Chondrocyte (in vitro differentiated cells): ENCODE data around the gene ANKRD11. TPM values are rescaled to one million over a fixed set of nuclear protein-coding genes. Genes with fewer than 3 reads are reported as not detected.

Source experiments
- DNase-seq: peaks from one replicate; pipeline ENCODE4 v3.0.0; 2021; ENCODE audit warnings: mixed read lengths, low spot score
- H3K27ac Mint-ChIP-seq: one replicate; pipeline ENCODE4 v1.8.0; 2021; ENCODE audit warnings: mild to moderate bottlenecking, moderate library complexity, mixed read lengths; ENCODE audit not compliant: unreplicated experiment
- H3K27me3 Mint-ChIP-seq: 2 replicates; pipeline ENCODE4 v1.8.0; 2021; ENCODE audit warnings: low read depth, mixed read lengths
- H3K36me3 Mint-ChIP-seq: 2 replicates; pipeline ENCODE4 v1.8.0; 2021; ENCODE audit warnings: low read depth, mixed read lengths
- H3K4me1 Mint-ChIP-seq: 2 replicates; pipeline ENCODE4 v1.8.0; 2021; ENCODE audit warnings: low read depth, mild to moderate bottlenecking, mixed read lengths
- H3K4me3 Mint-ChIP-seq: one replicate; pipeline ENCODE4 v1.8.0; 2021; ENCODE audit warnings: mild to moderate bottlenecking, moderate library complexity, mixed read lengths; ENCODE audit not compliant: unreplicated experiment
- H3K9me3 Mint-ChIP-seq: 2 replicates; pipeline ENCODE4 v1.8.0; 2021; ENCODE audit warnings: low read depth, mixed read lengths
- total RNA-seq: library from RNA; stranded (reverse); gene quantifications from 3 replicates; pipeline ENCODE4 v1.2.1, GENCODE V29; 2021
- TF ChIP-seq, protein P1 (sequence below): fragments of 200-600 bp; sonication (generic); IDR thresholded peaks from 2 replicates; pipeline ENCODE4 v1.5.0; 2021; ENCODE audit warnings: antibody characterized with exemption, mild to moderate bottlenecking, moderate library complexity

ANKRD11 gene
- total RNA-seq, 1 donor from 2014 or later: 180 TPM

DNA sequence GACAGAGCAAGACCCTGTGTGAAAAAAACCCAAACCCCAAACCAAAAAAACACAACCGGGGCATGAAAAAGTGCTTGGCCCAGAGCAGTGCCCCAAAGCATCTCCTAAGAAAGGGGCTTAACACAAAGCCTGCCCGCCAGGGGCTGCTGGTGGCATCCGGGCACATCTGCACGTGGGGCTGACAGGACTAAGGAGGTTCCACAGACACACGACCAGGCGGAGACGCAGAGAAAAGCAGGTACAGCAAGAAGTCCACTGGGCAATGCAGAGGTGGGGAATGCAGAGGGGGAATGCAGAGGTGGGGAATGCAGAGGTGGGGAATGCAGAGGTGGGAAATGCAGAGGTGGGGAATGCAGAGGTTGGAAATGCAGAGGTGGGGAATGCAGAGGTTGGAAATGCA lies 163.6 kb downstream of the ANKRD11 start:
- TF ChIP-seq, protein P1, sequence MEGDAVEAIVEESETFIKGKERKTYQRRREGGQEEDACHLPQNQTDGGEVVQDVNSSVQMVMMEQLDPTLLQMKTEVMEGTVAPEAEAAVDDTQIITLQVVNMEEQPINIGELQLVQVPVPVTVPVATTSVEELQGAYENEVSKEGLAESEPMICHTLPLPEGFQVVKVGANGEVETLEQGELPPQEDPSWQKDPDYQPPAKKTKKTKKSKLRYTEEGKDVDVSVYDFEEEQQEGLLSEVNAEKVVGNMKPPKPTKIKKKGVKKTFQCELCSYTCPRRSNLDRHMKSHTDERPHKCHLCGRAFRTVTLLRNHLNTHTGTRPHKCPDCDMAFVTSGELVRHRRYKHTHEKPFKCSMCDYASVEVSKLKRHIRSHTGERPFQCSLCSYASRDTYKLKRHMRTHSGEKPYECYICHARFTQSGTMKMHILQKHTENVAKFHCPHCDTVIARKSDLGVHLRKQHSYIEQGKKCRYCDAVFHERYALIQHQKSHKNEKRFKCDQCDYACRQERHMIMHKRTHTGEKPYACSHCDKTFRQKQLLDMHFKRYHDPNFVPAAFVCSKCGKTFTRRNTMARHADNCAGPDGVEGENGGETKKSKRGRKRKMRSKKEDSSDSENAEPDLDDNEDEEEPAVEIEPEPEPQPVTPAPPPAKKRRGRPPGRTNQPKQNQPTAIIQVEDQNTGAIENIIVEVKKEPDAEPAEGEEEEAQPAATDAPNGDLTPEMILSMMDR: no peak
- DNase-seq: peak; percentile 77
- H3K27ac Mint-ChIP-seq: peak overlapping the region; percentile 86
- no peaks in the 10 kb centered on the region for H3K9me3 Mint-ChIP-seq
- peaks cover 87% of the 10 kb centered on the region for H3K4me1 Mint-ChIP-seq
- peaks cover 2% of the 10 kb centered on the region for H3K36me3 Mint-ChIP-seq
- no peak overlapping the region for H3K4me3 Mint-ChIP-seq
- no peaks in the 10 kb centered on the region for H3K27me3 Mint-ChIP-seq

DNA sequence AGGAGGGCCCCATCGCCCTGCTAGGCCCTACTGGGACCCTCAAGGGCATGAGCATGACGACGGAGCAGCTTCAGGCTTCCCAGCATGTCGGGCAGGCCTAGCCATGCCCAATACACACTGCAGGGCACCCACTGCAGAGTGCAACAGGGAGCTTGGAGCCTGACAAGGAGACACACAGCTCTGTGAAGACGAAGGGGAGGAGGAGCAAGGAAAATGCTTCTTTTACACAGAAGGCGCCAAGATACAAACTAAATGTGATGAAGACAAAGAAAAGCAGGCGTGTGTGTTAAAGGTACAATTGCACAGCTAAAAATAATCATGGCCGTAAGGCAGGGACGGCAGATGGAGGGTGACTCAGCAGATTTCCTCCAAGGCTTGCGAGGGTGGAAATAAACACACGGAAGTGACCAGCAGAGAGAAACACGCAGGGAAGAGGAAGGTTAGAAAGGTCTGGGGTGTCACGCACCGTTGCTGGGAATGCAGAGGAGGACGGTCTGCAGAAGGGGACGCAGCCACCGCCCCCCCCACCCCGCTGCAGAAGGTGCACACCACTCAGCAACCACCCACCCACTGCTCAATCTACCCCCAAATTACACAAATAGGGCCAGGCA lies 164.4 kb downstream of the ANKRD11 start:
- Mint-ChIP-seq H3K36me3 (peaks cover 2% of the 10 kb centered on the region), H3K27ac (peak overlapping the region; percentile 86), H3K27me3 (no peaks in the 10 kb centered on the region), H3K4me3 (peak overlapping the region; percentile 44), H3K4me1 (peaks cover 86% of the 10 kb centered on the region), H3K9me3 (no peaks in the 10 kb centered on the region)
- TF ChIP-seq, protein P1: no peak
- peak; percentile 39 for DNase-seq

DNA sequence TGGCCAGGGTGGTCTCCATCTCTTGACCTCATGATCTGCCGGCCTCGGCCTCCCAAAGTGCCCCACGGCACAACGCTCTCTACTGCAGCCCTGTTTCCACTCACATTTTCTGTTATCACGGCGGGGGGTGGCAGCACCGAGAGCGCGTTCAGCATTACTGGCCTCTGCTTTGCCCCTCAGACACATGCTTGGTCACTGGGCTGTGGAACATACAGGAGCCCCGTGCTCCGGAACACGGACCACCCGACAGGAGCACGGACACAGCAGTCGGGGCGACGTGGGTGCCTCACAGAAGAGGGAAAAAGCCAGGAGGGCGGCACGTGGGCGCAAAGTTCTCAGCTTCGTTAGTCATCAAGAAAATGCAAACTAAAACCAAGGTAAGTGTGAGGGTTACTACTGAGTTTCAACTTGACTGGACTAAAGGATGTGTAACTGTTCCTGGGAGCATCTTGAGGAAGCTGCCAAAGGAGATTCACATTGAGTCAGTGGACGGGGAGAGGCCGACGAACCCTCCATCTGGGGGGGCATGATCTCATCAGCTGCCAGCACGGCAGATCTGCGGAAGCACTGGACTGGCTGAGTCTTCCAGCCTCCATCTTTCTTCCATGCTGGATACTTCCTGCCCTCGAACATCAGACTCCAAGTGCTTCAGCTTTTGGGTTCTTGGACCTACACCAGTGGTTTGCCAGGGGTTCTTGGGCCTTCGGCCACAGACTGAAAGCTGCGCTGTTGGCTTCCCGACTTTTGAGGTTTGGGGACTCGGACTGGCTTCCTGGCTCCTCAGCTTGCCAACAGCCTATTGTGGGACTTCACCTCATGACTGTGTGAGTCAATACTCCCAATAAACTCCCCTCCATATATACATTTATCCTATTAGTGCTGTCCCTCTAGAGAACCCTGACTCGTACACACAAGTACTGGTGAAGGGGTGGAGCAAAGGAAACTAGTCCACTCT lies 166.0 kb downstream of the ANKRD11 start:
- Mint-ChIP-seq H3K36me3 (peaks cover 2% of the 10 kb centered on the region), H3K27ac (peak overlapping the region; percentile 86), H3K4me1 (peaks cover 93% of the 10 kb centered on the region), H3K27me3 (no peaks in the 10 kb centered on the region), H3K4me3 (no peak overlapping the region), H3K9me3 (no peaks in the 10 kb centered on the region)
- TF ChIP-seq, protein P1: no peak
- DNase-seq: peak; percentile 75

DNA sequence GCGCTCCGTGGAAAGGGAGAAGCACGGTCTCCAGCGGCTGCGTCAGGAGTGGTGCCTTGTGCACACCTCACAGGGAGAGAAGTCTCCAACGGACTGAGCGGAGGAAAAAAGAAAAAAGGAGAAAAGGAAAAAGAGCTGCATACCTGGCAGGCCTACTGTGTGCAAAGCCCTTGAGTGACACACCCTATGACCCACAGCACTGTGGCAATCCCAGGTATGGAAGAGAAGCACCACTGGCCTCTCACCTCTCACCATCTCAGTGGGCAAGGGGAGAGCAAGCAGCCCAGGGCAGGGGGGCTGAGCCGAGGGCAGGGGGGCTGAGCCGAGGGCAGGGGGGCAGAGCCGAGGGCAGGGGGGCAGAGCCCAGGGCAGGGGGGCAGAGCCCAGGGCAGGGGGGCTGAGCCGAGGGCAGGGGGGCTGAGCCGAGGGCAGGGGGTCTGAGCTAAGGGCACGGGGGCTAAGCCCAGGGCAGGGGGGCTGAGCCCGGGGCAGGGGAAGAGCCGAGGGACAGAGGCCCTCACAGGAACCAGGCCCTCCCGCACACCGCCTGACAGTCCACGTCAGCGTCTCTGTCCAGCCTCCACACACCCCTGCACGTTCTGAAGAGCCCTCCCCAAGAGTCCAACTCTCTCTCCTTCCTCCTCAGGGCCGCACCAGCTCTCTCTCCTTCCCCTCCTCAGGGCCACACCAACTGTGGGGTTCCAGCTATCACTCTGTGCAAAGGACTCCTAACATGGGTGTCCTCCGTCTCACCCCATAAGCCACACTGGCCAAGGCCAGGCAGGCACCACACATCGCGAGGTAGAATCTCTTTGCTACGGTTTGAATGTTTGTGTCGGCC lies 167.0 kb downstream of the ANKRD11 start:
- Mint-ChIP-seq H3K4me3 (peak overlapping the region; percentile 50), H3K9me3 (no peaks in the 10 kb centered on the region), H3K4me1 (peaks cover 97% of the 10 kb centered on the region), H3K27ac (peak overlapping the region; percentile 95), H3K27me3 (no peaks in the 10 kb centered on the region), H3K36me3 (peaks cover 2% of the 10 kb centered on the region)
- TF ChIP-seq, protein P1: no peak
- peak; percentile 59 for DNase-seq
